HG03196 (cell line): ENCODE results near the gene GPRASP2.

ENCODE experiments used
- ATAC-seq: cut with Tn5 transposase; IDR thresholded peaks from one replicate; pipeline ENCODE4 v1.9.1; 2021; ENCODE audit not compliant: unreplicated experiment

Gene GPRASP2

GRCh38 chrX:102744307-102744706, 32.1 kb downstream of the GPRASP2 start:
- no peak for ATAC-seq

GRCh38 chrX:102745513-102745856, 33.2 kb downstream of the GPRASP2 start:
- no peak for ATAC-seq

GRCh38 chrX:102745857-102746584, 33.8 kb downstream of the GPRASP2 start:
- no peak for ATAC-seq

- ATAC-seq = no peak
Observed at GRCh38 chrX:102765217-102765616, 53.0 kb downstream of the GPRASP2 start.

GRCh38 chrX:102765809-102766208, 53.6 kb downstream of the GPRASP2 start:
- no peak for ATAC-seq

- ATAC-seq = no peak
Observed at GRCh38 chrX:102767287-102767686, 55.0 kb downstream of the GPRASP2 start.
